Astrocyte of the spinal cord (primary cell): Measurements from ENCODE around the gene FABP2.

Source experiments
- DNase-seq: peaks from one replicate; pipeline ENCODE4 v3.0.0; 2011; ENCODE audit warnings: low read depth, low spot score
- H3K4me3 ChIP-seq: 2 replicates; pipeline ENCODE4 v1.5.1; 2011; ENCODE audit warnings: low read depth, mild to moderate bottlenecking, low read length, moderate library complexity
- CTCF ChIP-seq: IDR thresholded peaks from 2 replicates; pipeline ENCODE4 v1.5.1; 2012; ENCODE audit warnings: low read depth, mild to moderate bottlenecking, low read length, inconsistent platforms
- in situ Hi-C: cut with HindIII; loops from 2 replicates; pipeline ENCODE4 v1.10.0; 2017; ENCODE audit warnings: low sequenced_read_pairs

FABP2 gene

DNA sequence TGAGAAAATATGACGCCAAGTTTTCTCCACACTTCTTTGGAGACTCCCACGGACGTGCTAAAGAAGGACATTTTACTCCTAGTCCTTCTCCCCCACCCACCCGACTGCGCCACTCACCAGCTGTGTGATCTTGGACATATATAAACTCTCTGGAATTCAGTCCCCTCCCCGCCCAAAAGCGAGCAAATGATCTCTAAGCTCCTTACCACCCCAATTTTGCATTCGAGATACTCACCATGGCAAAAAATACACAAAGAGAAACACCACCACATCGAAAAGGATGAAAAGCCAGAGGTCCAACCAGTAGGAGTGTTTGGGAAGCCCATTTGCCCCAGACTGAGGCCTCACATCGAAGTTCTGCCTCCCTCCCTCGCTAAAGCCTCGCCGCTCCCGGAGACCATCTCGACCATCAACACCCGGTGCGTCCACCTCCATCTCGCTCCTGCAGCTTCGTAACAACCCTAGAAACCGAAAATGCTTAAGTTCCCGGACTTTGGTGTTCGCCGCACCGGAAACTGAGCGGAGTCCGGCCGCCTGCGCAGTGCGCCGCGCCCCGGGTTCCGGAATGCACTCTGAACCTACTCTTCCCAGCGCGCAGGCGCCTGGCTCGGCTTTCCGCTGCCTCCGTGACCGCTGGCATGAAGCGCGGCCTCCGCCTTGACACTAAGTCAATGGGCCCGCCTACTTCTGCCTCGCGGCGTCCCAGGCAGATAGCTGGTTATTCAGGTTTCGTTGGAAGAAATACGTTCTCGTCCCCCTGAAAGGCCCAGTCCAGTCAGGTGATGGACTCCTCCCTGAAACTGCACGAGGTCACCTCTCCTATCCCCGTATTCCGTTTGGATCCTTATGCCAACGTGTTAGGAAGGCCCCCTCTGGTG, 21.6 kb downstream of the FABP2 start:
- H3K4me3 ChIP-seq, result peak overlapping the region; percentile 74
- in situ Hi-C loops, result no loop called here
- DNase-seq, result peak; percentile 93
- TF ChIP-seq CTCF, result no peak

DNA sequence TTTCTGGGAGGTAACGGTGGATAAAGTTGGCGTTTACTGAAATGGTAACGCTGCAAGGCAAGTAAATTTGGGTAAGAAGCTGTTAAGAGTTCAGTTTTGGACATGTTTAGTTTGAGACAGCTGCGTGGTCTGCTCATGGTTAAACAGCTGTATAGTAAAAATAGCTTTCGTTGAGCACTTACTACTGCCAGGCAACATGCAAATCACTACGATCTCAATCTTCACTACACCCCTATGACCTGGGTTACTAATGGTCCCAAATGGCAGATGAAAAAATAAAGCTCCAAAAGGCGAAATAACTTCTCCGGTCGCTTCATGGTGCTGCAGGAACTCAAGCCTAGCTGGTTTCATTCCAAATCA, 22.2 kb downstream of the FABP2 start:
- in situ Hi-C loops, result no loop called here
- no peak for DNase-seq
- peak overlapping the region; percentile 74 for H3K4me3 ChIP-seq
- no peak for TF ChIP-seq CTCF

DNA sequence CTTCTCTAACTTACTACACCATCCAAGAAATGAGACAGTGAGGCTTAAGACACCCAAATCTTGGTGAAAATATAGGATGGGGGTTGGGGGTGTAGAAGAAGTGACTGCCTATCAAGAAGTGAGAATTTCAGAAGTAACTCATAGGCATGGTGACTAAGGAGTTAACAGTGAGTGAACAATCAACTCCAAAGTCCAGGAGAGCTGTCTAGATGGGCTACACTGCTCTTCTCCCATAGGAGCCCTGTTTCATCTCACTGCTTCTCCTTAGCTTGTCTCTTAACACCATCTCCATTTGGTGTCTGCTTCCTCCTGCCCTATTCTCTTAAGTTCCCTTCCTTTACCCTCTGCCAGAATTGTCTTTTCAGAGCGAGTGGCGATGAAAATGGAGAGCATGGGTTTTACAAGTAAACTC, 22.7 kb downstream of the FABP2 start:
- peak overlapping the region; percentile 74 for H3K4me3 ChIP-seq
- in situ Hi-C loops, result no loop called here
- no peak for TF ChIP-seq CTCF
- peak; percentile 28 for DNase-seq

DNA sequence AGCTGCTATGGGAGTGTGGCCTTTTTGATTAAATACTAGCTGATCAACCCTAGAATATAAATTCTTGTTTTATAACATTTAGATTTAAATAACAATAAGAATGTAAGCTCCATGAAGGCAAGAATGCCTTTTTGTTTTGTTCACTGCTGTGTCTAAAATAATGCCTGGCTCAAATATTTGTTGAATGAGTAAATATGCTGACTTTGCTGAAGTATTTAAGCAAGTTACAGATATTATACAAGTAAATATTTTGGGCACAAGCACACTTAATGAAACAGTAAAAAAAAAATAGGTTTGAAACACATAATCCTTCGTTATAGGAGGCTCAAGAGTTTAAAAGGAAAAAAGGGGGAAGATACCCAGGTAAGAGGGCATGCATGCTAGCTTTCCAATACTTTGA, 24.1 kb downstream of the FABP2 start:
- DNase-seq, result no peak
- TF ChIP-seq CTCF, result no peak
- no peak overlapping the region for H3K4me3 ChIP-seq
- in situ Hi-C loops, result no loop called here

GRCh38 chr4:119296356-119296755, 25.6 kb downstream of the FABP2 start:
- in situ Hi-C loops, result no loop called here
- no peak for TF ChIP-seq CTCF
- no peak for DNase-seq
- no peak overlapping the region for H3K4me3 ChIP-seq

DNA sequence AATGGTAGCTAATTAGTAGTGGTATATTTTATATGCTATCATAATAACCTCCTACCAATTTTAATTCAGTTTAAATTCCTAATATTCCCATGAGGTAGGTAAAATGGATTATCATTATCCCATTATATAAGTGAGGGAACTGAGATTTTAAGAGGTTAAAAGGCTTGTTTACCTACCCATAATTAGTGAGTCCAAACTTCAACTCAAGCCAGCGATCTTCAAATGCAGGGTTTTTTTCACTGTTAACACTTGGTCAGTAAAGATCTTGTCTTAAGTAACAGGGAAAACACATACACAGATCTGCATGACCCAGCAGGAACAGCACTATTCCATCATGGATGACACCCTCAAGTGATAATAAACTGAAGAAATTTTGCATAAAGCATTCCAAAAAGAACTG, 31.3 kb downstream of the FABP2 start:
- no peak overlapping the region for H3K4me3 ChIP-seq
- no peak for DNase-seq
- in situ Hi-C loops, result no loop called here
- no peak for TF ChIP-seq CTCF
